Activated T-cell treated with anti-CD3 and anti-CD28 coated beads for 1 hour (primary cell): Measurements from ENCODE around the gene MGLL.
"Not testable (repeated sequence)": the region's sequence is repeated elsewhere in the genome, so short reads cannot be mapped to it uniquely, and the experiment has no call there.

Experiments used
- DNase-seq: peaks from one replicate; pipeline ENCODE4 v3.0.0-alpha.2; 2020; ENCODE audit warnings: low read depth

MGLL gene

DNA sequence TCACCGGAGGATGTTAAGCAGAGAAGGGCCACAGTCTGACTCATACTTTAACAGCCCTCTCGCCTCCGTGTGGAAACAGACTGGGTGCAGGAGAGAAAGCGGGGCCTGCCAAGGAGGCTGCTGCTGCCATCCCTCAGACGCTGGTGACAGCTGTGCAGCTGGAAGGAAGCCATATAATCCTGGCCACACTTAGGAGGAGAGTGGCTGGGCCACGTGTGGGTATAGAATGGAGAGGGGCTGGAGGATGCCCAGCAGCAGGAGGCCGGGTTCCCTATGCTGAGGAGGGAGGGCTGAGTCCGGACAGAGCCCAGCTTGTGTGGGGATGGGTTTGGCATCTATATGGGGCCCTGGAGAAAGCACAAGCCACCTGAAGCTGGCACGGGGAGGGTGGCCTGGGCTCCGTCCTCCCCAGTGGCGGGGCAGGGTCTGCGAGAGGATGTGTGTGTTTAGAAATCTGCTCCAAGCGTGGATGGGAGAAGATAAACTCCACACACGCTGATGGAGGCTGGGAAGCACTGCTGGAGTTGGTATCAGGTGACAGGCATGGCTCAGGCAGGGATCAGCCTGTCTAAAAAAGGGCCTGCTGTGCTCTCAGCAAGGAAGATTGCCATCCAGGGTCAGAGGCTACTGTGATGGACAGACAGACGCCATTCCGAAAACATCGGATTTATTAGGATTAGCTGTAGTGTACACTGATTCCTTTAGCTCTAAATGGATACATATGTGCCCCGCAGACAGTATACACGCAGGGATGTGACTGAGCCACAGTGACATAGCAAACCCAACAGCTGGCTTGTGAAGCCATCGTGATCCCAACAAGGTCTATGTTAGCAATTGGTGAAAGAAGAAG is 133.7 kb downstream of the MGLL start:
- DNase-seq, result no peak

DNA sequence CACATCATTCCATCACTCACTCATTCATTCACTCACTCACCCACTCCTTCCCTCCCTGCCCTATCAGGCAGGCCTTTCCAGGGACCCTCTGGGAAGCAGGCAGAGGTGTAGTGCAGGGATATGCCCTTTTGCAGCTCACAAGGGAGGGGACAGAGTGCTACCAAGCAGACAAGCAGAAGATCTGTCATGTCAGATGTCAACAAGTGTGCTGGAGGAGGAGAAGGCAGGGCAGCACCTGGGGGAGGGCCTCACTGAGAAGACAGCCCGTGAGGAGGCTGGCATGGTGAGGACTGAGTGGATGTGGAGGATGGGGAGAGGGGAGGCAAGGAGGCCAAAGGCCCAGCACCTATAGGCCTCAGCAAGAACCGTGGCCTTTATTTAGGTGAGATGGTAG is 134.3 kb downstream of the MGLL start:
- DNase-seq, result no peak

DNA sequence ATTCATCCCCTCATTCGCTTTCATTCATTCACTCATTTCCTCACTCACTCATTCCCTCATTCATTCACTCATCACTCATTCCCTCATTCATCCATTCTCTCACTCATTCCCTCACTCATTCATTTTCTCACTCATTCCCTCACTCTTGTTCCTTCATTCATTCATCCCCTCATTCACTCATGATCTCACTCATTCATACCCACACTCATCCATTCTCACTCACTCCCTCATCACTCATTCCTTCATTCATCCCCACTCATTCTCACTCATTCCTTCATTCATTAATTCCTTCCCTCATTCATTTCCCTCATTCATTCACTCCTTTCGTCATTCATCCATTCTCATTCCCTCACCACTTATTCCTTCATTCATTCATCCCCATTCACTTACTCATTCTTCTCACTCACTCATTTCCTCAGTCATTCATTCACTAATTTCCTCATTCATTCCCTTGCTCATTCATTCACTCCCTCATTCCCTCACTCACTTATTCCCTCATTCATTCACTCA is 135.0 kb downstream of the MGLL start:
- no peak for DNase-seq

DNA sequence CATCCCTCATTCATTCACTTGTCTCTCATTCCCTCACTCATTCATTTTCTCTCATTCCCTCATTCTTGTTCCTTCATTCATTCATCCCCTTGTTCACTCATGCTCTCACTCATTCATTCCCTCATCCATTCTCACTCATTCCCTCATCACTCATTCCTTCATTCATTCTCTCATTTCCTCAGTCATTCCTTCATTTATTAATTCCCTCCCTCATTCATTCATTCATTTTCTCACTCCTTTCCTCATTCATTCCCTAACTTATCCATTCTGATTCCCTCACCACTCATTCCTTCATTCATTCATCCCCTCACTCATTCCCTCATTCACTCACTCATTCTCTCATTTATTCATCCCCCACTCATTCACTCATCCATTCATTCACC is 135.8 kb downstream of the MGLL start:
- DNase-seq, result no peak

DNA sequence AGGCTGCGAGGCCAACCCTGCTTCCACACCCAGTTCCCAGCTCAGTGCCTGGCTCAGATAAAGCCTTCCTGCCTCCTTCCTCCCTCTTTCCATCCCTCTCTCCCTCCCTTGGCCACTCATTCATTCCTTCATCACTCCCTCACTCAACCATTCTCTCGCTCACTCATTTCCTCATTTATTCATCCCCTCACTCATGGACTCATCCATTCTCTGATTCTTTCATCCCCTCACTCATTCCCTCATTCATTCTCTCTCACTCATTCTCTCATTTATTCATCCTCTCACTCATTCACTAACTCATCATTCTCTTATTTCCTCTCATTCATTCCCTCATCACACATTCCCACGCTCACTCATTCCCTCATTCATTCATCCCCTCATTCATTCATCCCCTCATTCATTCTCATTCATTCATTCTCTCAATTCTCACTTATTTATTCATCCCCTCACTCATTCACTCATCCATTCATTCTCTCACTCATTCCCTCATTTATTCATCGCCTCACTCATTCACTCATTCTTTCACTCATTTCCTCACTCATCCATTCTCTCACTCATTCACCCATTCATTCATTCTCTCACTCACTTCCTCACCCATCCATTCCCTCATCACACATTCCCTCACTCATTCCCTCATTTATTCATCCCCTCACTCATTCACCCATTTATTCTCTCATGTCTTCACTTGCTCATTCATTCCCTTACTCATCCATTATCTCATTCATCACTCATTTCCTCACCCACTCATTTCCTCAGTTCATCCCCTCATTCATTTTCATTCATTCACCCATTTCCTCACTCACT is 136.4 kb downstream of the MGLL start:
- no peak for DNase-seq

DNA sequence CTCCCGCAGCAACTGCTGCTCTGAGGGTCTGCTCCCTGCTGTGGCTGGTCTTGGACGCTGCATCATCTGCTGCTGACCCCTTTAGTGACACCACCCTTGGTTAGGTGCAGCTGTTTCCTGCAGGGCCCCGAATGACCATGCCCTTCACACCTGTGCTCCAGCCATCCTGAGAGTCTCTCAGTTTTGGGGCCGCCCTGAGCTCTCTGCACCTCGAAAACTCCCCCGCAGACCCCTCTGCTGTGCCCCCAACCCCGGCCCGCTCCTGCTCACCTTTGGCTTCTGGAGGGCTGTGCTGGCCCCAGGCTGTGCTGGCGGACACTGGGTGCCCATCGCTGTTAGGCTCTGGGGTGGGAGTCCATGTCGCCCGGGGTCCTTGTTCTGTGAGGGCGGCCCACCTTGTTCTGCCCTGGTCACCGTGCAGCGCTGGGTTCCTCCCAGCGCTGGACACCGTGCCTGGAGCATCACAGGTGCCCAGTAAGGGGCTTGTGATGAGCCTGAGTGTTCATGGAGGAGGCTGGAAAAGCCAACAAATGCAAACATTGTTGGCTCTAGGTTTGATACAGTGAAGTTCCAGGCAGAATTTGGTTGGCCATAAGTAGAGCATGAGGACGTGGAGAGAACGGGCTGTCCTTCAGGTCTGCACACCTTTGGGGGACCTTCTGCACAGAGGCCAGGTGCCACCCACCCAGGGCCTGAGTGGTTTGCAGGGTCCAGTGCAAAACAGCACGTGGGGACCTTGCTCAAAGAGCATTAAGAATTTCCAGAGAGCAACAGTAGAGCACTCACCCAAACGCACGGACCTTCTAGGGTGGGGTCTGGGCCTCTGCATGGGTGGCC is 137.2 kb downstream of the MGLL start:
- DNase-seq, result no peak

DNA sequence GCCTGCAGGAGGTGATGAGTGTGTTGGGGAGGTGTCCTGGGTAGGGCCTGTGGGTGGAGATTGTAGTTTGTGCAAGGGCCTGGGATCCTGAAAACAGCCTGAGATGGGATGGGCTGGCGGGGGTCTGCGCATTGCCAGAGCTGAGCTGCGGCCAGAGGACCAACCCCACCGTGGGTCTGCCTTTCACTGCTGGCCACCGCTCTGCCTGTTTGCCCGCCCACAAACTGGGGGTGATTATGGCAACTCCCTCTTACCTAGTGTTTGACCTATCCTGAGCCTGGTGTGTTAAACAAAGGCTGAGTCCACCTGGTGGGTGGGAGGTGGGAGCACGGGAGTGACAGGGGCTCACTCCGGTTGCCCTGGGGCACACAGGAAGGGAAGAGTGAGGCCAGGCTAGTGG is 139.8 kb downstream of the MGLL start:
- DNase-seq, result no peak

DNA sequence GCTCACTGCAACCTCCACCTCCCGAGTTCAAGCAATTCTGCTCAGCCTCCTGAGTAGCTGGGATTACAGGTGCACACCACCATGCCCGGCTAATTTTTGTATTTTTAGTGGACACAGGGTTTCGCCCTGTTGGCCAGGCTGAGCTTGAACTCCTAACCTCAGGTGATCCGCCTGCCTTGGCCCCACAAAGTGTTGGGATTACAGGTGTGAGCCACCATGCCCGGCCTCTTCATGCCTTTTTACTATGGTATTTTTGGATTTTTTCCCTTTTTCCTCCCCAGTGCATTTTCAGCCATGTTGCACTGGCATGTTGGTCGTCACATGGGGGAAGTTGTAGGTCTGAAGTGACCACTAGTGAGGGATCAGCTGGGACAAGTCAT is 140.2 kb downstream of the MGLL start:
- DNase-seq, result not testable (repeated sequence)

DNA sequence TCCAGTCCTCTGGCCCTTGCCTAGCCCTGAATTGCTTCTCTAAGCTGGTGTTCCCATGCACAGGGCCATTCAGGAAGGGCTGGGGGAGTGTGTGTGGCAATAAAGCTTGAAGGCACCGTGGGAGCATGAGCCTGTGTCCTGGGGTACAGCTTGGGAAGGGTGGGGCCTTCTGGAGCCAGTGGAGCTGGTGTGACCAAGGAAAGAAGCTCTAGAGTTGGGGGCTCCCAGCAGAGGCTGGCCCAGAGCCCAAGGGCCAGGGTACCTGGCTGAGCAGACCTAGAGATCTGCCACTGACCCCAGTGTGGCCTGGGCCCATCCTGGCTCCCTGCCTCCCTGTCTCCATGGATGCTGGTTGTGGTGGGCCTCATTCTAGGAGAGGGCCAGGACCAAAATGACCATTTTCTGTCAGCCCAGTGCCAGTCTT is 141.5 kb downstream of the MGLL start:
- no peak for DNase-seq

DNA sequence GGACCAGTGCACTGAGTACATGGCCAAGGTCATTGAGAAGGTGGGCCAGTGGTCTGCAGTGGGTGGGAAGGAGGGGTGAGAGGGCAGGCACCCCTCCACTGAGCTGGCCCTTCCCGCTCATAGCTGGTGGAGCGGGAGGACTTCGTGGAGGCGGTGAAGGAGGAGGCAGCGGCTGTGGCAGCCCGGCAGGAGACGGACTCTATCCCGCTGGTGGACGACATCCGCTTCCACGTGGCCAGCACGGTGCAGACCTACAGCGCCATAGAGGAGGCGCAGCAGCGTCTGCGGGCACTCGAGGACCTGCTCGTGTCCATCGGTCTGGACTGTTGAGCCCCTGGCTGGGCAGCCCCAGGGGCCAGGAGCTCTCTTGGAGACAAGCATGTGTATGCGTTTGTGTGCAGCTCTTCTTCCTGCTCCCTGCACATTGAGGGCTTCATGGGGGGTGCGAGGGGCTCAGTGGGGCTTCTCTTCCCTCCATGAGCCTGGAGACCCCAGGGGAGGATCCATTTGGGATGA is 142.1 kb downstream of the MGLL start:
- DNase-seq, result no peak

DNA sequence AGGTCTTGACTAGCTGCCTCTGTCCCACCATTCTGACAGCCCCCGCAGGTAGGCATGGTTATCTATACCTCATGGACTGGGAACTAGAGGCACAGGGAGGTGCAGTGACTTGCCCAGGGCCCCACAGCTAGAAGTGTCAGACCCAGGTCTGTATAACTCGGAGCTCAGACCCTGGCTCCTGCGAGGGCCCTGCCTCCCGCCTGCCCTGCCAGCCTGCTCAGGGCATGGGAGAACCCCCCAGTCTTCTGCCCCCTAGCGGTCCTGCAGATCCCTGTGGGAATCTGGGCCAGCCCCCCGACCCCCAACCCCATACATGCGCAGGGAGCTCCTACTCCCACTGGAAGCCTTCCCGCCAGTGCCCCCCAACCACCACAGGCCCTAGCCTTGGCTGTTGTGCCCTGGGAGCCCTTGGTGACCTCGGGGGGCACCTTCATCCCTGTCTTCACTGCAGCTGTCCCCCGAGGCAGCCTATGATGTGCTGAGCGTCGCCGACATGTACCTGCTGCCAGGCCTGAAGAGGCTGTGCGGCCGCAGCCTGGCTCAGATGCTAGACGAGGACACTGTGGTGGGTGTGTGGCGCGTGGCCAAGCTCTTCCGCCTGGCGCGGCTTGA is 142.7 kb downstream of the MGLL start:
- no peak for DNase-seq

DNA sequence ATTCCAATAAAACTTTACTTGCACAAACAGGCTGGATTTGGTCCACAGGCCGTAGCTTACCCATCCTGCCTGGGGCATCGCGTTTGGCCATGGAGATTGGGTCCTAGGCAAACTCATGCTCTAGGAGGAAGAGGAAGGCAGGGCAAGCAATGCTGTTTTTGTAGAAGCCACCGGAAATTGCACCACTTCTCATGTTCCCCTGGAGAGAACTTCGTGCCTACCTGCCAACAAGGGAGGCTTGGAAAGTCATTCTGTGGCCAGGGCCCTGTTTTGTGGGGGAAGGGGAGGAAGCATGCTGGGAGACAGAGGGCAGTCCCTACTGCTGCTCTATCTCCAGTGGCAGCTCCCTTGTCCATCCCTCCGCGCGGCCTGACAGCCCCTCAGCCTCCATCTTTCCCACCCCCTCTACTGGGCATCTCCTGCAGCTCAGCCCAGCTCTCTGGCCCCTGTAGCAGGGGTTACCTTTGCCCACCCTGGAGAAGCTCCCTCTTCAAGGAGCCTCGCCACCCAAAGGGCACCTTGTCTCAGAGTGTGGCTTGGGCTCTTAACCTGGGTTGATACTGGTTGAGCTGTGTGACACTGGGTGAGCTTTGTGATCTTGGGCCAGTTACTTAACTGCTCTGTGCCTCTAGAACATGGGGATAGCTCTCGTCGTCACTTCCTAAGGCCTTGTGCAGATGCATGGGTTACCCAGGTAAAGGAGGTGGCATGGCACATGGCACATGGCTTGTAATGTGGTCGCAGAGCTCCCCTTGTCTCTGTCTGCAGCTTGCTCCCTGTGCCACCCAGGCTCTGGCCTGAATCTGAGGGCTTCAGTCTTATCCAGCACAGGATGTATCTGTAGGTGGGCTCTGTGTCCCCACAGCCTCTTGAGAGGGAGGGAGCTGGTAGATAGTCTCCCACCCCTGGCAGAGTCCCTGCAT is 143.4 kb downstream of the MGLL start:
- DNase-seq, result no peak

DNA sequence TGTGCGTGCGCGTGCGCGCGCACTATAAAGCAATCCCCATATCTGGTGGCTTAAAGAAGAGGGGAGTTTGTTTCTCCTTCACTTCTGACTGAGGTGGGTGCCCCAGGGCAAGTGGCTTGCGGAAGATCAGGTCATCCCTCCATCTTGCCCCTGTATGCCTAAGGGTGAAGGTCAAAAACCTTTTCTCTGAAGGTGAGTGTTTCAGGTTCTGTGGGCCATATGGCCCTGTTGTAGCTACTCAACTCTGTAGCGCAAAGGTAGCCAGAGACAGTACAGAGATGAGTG is 144.1 kb downstream of the MGLL start:
- DNase-seq, result no peak

DNA sequence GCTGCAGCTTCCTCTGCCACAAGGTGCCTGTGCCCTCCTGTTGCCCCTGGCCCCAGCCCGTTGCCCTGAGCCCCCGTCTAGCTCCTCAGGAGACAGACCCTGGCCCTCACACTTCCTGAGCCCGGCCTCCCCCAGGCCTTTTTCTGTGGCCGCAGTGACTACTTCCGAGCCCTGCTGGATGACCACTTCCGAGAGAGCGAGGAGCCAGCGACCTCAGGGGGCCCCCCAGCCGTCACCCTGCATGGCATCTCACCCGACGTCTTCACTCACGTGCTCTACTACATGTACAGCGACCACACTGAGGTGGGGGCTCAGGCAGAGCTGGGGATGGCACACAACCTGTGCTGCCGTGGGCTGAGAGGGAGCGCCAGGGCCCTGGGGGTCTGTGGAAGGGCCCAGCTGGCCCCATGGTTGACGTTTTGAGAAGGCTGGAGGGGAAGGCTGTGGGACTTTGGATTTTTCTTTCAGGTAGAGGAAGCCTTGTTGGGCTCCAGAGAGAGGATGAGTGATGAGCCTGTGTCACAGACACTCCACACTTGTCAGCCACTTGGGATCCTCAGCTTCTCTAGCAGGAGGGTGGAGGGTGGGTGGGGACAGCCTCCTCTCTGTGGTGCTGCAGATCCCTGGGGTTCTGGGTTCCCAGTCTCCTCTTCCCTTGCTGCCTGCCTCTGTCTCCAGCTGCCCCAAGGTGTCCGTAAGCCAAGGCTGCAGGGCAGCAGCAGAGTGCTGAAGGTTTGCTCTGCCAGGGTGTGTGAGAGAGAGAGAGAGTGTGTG is 144.6 kb downstream of the MGLL start:
- no peak for DNase-seq

DNA sequence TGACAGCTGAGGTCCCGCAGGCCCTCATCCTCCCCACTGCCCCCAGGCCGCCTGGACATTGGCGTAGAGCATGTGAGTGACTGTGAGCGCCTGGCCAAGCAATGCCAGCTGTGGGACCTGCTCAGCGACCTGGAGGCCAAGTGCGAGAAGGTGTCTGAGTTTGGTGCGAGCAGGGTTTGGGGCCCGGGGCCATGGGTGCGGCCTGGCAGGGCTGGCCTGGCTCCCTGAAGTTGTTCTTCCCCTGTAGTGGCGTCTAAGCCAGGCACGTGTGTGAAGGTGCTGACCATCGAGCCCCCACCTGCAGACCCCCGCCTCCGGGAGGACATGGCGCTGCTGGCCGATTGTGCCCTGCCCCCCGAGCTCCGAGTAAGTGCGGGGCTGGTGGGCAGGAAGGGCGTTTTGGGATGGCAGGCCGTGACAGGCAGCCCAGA is 145.4 kb downstream of the MGLL start:
- DNase-seq, result no peak

DNA sequence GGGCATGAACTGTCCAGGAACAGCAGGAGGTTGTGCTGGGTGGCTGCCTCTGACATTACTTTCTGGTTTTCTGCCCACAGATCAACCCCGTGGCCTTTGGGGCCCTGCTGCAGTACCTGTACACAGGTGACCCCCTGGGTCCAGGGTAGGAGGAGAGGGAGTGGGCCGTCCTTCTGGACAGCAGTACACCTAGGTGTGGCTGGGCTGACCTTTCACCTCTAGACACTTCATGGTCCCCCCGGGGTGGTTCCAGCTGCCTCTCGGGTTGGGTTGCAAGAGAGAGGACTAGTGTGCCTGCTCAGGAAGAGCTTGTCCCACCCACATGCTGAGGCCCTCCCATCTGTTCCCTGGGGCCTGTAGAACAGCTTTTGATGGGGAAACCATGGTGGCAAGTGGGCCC is 145.9 kb downstream of the MGLL start:
- no peak for DNase-seq

DNA sequence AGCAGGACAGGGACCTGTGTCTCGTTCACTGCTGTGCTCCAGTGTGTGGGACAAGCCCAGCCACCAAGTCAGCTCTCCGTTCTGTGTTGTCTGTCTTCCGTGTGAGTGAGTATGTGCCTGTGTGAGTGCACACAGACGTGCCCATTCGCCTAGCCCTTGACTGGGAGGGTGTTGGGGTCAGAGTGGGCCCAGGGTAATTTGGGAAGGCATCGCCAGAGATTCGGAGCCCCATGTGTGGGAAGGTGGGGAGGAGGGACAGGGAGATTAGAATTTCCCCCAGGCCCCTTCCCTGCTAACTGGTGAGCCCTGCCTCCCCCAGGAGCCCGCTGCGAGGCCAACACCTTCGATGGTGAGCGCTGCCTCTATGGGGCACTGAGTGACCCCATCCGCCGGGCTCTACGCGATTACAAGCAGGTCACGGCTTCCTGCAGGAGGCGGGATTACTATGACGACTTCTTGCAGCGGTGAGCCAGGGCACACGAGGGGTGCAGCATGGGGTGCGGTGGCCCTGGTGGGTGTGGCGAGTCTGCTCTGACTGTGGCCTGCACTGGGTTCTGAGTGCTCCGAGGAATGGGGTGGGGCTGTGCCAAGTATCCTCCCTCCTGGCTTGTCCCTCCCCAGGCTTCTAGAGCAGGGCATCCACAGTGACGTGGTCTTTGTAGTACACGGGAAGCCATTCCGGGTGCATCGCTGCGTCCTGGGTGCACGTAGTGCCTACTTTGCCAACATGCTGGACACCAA is 146.5 kb downstream of the MGLL start:
- DNase-seq, result no peak

DNA sequence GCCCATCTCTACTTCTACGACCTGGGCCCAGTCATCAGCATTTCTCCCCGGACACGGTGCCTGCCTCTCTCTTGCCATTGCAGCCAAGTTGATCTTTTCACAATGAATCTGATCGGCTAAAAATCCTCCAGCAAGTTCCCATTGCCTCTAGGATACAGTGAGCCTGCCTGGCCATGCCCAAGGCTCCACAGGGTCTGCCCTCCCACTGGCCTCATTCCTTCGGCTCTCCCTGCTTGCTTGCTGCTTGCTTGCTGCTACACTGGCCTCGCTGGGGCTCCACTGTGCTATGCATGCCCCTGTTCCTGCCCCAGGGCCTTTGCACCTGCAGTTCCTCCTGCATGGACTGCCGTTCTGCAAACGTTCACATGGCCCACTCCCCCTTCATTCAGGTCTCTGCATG is 147.5 kb downstream of the MGLL start:
- no peak for DNase-seq

DNA sequence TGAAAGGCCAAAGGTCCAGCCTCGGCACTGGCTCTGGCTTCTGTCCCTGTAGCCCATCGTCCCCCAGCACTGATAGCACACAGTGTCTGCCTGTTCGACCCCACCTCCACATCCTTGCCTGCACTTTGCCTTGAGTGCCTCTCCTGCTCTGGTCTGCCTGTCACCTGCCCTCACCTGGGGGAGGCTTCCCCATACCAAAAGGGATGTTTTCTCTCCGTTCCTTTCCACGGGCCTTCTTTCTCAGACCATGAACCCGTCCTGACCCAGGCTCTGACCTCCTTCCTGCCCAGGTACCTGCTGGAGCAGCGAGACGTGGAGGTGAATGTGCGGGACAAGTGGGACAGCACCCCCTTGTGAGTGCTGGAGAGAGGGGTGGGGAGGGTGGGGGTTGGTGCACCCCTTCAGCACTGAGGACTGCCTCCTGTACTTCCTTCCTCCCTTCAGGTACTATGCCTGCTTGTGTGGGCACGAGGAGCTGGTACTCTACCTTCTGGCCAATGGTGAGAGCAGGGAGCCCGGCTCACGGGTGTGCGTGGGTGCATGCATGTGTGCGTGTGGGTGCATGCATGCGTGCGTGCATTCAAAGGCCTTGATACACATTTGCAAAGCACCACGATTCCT is 148.1 kb downstream of the MGLL start:
- DNase-seq, result no peak
